ENCODE results near the gene FLT4.

The FLT4 gene

DNA sequence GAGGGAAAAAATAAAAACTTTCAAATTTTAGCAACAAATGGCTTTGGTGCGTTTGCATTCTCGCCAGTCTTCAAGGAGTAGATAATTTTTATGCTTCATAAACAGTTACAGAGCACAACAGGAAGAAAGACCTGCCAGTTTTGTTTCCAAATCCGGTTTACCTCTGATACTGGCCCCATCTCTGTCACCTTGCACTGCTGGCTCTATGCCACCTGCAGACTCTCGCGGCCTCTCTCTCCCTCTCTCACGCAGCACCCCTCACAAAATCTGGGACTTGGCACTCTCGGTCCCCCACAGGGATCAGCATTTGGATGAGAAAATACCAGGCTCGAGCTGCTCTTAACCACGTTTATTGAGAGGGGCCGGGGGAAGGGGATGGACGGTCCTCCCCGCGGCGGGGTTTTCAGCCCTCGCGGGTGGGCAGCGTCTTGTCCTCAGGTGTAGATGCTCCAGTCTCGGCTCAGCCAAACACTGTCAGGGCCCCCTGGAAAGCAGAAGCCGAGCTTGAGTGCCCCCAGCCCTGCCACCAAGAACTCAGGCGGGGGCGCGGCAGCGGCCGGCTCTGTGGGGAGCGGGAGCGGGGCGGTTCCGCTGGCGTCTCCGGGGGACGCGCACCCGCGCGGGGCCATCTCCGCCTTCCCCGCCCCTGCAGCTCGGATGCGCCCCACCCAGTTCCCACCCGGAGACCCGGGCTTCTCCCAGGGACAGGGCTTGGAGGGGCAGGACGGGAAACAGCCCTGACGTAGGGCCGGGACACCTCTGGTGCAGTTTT is 59.4 kb downstream of the FLT4 start:
- Histone ChIP-seq H3K9me2 (replicated peaks; ENCODE audit: insufficient read depth, low read length) (no peaks in the 10 kb centered on the region), H3K27ac (ENCODE audit: low read depth, low read length) (no peak overlapping the region), H3K9ac (ENCODE audit: low read length) (no peak overlapping the region), H3K4me3 (ENCODE audit: insufficient read depth, low read length, poor library complexity, severe bottlenecking) (no peak overlapping the region), H3K79me2 (ENCODE audit: insufficient read depth, low read length) (no peaks in the 10 kb centered on the region), H2AFZ (ENCODE audit: low read depth, low read length, severe bottlenecking) (no peak overlapping the region), H3K4me2 (ENCODE audit: low read depth, low read length, poor library complexity, severe bottlenecking) (no peak overlapping the region), H3K9me3 (ENCODE audit: insufficient read depth, low read length) (no peaks in the 10 kb centered on the region), H3K36me3 (ENCODE audit: low read length) (no peaks in the 10 kb centered on the region), H3F3A (ENCODE audit: insufficient read depth) (no peaks in the 10 kb centered on the region), H4K20me1 (ENCODE audit: low read depth, low read length) (no peaks in the 10 kb centered on the region), H3K27me3 (ENCODE audit: low read length) (no peaks in the 10 kb centered on the region)
- TF ChIP-seq, protein P1, sequence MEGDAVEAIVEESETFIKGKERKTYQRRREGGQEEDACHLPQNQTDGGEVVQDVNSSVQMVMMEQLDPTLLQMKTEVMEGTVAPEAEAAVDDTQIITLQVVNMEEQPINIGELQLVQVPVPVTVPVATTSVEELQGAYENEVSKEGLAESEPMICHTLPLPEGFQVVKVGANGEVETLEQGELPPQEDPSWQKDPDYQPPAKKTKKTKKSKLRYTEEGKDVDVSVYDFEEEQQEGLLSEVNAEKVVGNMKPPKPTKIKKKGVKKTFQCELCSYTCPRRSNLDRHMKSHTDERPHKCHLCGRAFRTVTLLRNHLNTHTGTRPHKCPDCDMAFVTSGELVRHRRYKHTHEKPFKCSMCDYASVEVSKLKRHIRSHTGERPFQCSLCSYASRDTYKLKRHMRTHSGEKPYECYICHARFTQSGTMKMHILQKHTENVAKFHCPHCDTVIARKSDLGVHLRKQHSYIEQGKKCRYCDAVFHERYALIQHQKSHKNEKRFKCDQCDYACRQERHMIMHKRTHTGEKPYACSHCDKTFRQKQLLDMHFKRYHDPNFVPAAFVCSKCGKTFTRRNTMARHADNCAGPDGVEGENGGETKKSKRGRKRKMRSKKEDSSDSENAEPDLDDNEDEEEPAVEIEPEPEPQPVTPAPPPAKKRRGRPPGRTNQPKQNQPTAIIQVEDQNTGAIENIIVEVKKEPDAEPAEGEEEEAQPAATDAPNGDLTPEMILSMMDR (IDR thresholded peaks at IDR 0.05; ENCODE audit: insufficient read depth, low read length, poor library complexity, severe bottlenecking) = no peak
- TF ChIP-seq EZH2phosphoT487 (conservative IDR thresholded peaks at IDR 0.05; ENCODE audit: low read length) = no peak

DNA sequence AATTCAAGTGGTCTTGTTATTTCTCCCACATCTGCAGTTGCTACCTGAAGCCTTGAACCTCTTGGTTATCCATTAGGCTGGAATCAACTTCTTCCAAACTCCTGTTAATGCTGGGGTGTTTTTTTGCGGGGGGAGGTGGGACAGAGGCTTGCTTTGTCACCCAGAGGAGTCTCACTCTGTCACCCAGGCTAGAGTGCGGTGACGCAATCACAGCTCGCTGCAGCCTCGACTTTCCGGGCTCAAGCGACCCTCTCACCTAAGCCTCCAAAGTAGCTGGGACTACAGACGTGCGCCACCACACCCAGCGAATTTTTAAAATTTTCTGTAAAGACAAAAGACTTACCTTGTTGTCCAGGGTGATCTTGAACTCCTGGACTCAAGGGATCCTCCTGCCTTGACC is 62.5 kb downstream of the FLT4 start:
- no peaks in the 10 kb centered on the region for H3K79me2 ChIP-seq (ENCODE audit: insufficient read depth, low read length)
- no peaks in the 10 kb centered on the region for H3K27me3 ChIP-seq (ENCODE audit: low read length)
- H3F3A ChIP-seq (ENCODE audit: insufficient read depth) = peaks cover 4% of the 10 kb centered on the region; the same call in 1 of the 2 replicates
- no peak overlapping the region for H2AFZ ChIP-seq (ENCODE audit: low read depth, low read length, severe bottlenecking)
- no peak overlapping the region for H3K27ac ChIP-seq (ENCODE audit: low read depth, low read length)
- no peak overlapping the region for H3K9ac ChIP-seq (ENCODE audit: low read length)
- no peak overlapping the region for H3K4me3 ChIP-seq (ENCODE audit: insufficient read depth, low read length, poor library complexity, severe bottlenecking)
- H3K36me3 ChIP-seq (ENCODE audit: low read length) = no peaks in the 10 kb centered on the region
- no peaks in the 10 kb centered on the region for H3K9me2 ChIP-seq (replicated peaks; ENCODE audit: insufficient read depth, low read length)
- no peaks in the 10 kb centered on the region for H4K20me1 ChIP-seq (ENCODE audit: low read depth, low read length)
- TF ChIP-seq EZH2phosphoT487 (conservative IDR thresholded peaks at IDR 0.05; ENCODE audit: low read length) = no peak
- TF ChIP-seq, protein P1 (IDR thresholded peaks at IDR 0.05; ENCODE audit: insufficient read depth, low read length, poor library complexity, severe bottlenecking) = no peak
- no peak overlapping the region for H3K4me2 ChIP-seq (ENCODE audit: low read depth, low read length, poor library complexity, severe bottlenecking)
- no peaks in the 10 kb centered on the region for H3K9me3 ChIP-seq (ENCODE audit: insufficient read depth, low read length)

DNA sequence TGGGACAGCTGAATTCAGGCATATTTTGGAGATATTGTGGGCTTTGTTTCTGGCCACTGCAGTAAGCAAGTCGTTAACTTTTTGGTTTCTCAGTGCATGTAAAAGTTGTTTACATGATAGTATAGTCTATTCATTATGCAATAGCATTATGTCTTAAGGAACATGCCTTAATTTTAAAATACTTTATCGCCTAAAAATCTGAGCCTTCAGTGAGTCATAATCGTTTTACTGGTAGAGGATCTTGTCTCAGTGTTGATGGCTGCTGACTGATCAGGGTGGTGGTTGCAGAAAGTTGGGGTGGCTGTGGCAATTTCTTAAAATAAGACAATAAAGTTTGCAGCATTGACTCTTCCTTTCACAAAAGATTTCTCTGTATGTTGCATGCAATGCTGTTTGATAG is 63.2 kb downstream of the FLT4 start:
- Histone ChIP-seq H3K27me3 (ENCODE audit: low read length) (no peaks in the 10 kb centered on the region), H3K79me2 (ENCODE audit: insufficient read depth, low read length) (no peaks in the 10 kb centered on the region), H2AFZ (ENCODE audit: low read depth, low read length, severe bottlenecking) (no peak overlapping the region), H3K4me3 (ENCODE audit: insufficient read depth, low read length, poor library complexity, severe bottlenecking) (no peak overlapping the region), H3F3A (ENCODE audit: insufficient read depth) (peaks cover 4% of the 10 kb centered on the region; the same call in 1 of the 2 replicates), H3K27ac (ENCODE audit: low read depth, low read length) (no peak overlapping the region), H3K9me2 (replicated peaks; ENCODE audit: insufficient read depth, low read length) (no peaks in the 10 kb centered on the region), H3K36me3 (ENCODE audit: low read length) (no peaks in the 10 kb centered on the region), H3K4me2 (ENCODE audit: low read depth, low read length, poor library complexity, severe bottlenecking) (no peak overlapping the region), H3K9ac (ENCODE audit: low read length) (no peak overlapping the region), H4K20me1 (ENCODE audit: low read depth, low read length) (no peaks in the 10 kb centered on the region), H3K9me3 (ENCODE audit: insufficient read depth, low read length) (no peaks in the 10 kb centered on the region)
- no peak for TF ChIP-seq EZH2phosphoT487 (conservative IDR thresholded peaks at IDR 0.05; ENCODE audit: low read length)
- TF ChIP-seq, protein P1 (IDR thresholded peaks at IDR 0.05; ENCODE audit: insufficient read depth, low read length, poor library complexity, severe bottlenecking) = no peak
